ENCODE measurements around the gene TAF1A.
A peak's percentile ranks its signal among the peaks of the same experiment; 100 is the strongest.

Gene TAF1A

GRCh38 chr1:222529916-222530315 lies 59.8 kb downstream of the TAF1A start:
- no peak for DNase-seq

- no peak for DNase-seq
These were observed 60.6 kb downstream of the TAF1A start for GRCh38 chr1:222529181-222529580.

GRCh38 chr1:222525951-222526350 lies 63.8 kb downstream of the TAF1A start:
- no peak for DNase-seq

DNA sequence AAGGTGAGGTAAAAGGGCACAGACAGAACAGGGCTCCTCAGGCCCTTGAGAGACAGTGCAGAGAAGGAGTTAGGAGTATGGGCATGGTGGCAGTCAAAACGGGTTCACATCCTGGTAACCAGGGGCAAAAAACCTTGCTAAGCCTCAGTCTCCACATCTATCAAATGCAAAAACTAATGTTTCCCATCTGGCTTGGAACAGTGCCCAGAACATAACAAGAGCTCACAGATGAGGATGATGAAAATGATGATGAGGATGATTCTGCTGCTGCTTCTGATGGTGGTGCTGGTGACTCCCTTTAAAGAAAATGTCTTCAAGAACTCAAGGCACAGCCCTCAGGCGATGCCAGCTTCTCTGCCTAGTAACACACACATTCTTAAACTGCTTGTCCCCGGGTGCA lies 65.9 kb downstream of the TAF1A start:
- peak; percentile 42 for DNase-seq

DNA sequence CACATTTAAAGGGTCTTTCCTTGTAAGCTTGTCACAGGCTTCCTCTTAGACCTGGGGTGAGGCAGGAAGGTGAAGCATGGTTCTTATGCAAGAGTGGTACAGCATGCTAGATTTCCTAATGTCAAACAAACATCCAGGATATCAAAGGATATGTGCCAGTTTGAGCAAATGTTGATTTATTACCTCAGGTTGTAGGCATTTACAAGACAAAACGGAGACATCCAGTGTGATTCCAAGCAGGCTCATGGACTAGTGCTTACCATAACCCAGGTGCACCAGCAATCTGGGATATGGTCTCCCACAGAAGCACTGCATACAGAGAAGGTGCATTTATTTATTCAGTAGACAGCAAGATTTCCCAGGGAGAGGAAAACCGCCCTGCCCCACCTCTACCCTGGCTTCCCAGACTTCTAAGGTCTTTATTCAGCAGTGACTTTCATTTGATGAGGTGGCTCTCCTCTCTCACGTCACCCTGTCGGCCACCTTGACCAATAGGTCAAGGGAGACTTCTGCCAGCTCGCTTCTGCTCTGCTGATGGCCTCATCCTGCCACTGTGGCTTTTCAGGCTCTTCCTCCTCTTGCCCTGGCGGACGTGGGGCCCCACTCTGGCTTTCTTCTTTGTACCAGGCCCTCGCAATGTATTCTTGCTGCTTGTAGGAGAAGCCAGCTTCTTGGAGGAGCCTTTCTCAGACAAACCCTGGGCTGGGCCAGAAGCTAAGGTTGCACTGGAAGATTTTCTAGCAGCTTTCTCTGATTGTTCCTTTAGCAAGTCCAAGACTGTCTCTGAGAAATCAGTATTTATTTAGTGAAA lies 67.4 kb downstream of the TAF1A start:
- DNase-seq = no peak

DNA sequence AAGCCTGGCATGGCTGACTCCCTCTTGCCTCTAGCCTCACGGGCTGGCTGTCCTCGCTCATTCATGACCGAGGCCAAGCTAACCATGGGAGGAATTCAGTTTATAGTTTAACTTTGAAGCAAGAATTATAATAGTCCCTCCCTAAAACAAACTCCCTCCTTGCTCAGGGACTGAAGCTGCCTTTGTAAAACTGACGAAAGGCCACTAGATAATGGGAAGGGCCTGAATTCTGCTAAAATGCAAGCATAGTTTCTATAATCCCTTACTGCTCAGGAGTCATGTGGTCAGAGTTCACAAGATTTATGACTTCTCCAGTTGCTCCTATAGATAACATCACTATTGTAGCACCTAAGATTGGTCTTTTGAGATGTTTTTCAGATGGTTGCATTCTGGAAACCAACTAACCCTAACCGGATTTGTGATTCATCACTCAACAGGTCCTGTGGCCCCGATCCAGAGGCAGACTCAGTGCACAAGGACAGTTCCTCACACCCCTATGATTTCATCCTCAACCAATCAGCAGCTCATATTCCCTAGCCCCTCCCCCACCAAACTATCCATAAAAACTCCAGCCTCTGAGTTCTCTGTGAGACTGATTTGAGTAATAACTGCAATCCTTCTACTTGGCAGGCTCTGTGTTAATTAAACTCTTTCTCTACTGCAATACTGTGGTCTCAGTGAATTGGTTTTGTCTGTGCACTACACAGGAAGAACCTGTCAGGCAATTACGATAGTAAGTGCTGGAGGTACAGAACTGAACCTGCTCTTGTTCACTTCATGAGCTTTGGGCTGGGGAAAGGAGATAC lies 68.2 kb downstream of the TAF1A start:
- DNase-seq = peak; percentile 52

Measured in fibroblast of skin of right quadriceps (primary cell).